Mammary epithelial cell (primary cell): ENCODE data around the gene HEXA.

ENCODE experiments used
- CTCF ChIP-seq, 2 donors: IDR thresholded peaks in 1 of 2; conservative IDR thresholded peaks in 1 of 2; 2 replicates each; pipeline ENCODE4 v1.5.1; 2011 to 2012; ENCODE audit warnings: inconsistent platforms in 2 of 2, low read length in 2 of 2, mild to moderate bottlenecking in 2 of 2, control low read depth in 1 of 2, low read depth in 1 of 2; ENCODE audit not compliant: insufficient read depth in 1 of 2; ENCODE audit errors: extremely low read depth in 1 of 2
- EZH2 ChIP-seq: IDR thresholded peaks from 2 replicates; pipeline ENCODE4 v1.6.1; 2012; ENCODE audit warnings: low read length, inconsistent platforms, borderline replicate concordance

- TF ChIP-seq CTCF (conservative IDR thresholded peaks at IDR 0.05 in 1 of 2, IDR thresholded peaks at IDR 0.05 in 1 of 2; ENCODE audit: extremely low read depth in 1 of 2, insufficient read depth in 1 of 2, low read depth in 1 of 2, low read length in 2 of 2) (no peak), EZH2 (no peak)
Measured at GRCh38 chr15:72345806-72346205, 30.0 kb downstream of the HEXA start.
